GM23338 (cell line): ENCODE results near the gene SMARCD2.

Experiments
- EZH2phosphoT487 ChIP-seq: fragments of 200-600 bp; sonication (generic); IDR thresholded peaks from one replicate; pipeline ENCODE4 v1.8.1; 2018; ENCODE audit warnings: antibody characterized with exemption; ENCODE audit not compliant: unreplicated experiment
- POLR2AphosphoS5 ChIP-seq: IDR thresholded peaks from 2 replicates; pipeline ENCODE4 v1.6.1; 2016; ENCODE audit warnings: antibody characterized with exemption, low read depth
- TF ChIP-seq, protein P1 (sequence below), 2 experiments: fragments of 200-600 bp in 1 of 2; sonication (generic) in 1 of 2; conservative IDR thresholded peaks; 2 replicates each; pipeline versions ENCODE4 v1.5.1 to v1.6.1; 2016 to 2017; ENCODE audit warnings: antibody characterized with exemption in 2 of 2, low read depth in 2 of 2, mild to moderate bottlenecking in 2 of 2, moderate library complexity in 1 of 2

DNA sequence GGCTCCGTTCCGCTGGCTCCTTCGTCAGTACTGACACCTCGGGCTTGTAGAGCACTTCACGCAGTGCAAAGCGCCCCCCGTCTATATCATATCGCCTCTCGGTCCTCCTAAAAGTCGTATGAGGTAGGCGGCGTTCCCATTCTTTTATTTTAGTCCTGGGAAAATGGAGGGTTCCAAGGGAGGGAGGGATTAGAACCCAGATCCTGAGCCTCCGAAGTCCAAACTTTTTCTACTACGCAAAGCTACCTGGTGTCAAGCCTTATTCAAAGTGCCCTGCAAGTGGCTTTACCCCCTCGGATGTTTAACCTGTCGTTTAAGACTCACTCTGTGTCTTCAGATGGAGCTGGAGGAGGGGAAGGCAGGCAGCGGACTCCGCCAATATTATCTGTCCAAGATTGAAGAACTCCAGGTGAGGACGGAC lies 14.7 kb downstream of the SMARCD2 start:
- TF ChIP-seq EZH2phosphoT487, result no peak
- TF ChIP-seq POLR2AphosphoS5, result no peak
- TF ChIP-seq, protein P1, sequence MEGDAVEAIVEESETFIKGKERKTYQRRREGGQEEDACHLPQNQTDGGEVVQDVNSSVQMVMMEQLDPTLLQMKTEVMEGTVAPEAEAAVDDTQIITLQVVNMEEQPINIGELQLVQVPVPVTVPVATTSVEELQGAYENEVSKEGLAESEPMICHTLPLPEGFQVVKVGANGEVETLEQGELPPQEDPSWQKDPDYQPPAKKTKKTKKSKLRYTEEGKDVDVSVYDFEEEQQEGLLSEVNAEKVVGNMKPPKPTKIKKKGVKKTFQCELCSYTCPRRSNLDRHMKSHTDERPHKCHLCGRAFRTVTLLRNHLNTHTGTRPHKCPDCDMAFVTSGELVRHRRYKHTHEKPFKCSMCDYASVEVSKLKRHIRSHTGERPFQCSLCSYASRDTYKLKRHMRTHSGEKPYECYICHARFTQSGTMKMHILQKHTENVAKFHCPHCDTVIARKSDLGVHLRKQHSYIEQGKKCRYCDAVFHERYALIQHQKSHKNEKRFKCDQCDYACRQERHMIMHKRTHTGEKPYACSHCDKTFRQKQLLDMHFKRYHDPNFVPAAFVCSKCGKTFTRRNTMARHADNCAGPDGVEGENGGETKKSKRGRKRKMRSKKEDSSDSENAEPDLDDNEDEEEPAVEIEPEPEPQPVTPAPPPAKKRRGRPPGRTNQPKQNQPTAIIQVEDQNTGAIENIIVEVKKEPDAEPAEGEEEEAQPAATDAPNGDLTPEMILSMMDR (conservative IDR thresholded peaks at IDR 0.05; ENCODE audit: low read depth in 2 of 2), result no peak
